Measurements from ENCODE around the gene POLD1.

GRCh38 chr19:50341091-50341564, 43.0 kb upstream of the POLD1 start:
- TF ChIP-seq EZH2 (IDR thresholded peaks at IDR 0.05; ENCODE audit: borderline replicate concordance, low read depth, low read length, poor library complexity, severe bottlenecking) (no peak), CTCF (conservative IDR thresholded peaks at IDR 0.05; ENCODE audit: low read depth, low read length) (no peak)

Measured in A673 (cell line).